Endothelial cell of umbilical vein (primary cell): ENCODE data around the gene TOB1. TPM values are rescaled to one million over a fixed set of nuclear protein-coding genes. Genes with fewer than 3 reads are reported as not detected.

Experiments
- BruUV-seq: library from RNA; stranded (reverse); fragments of 400-500 nt; replicated peaks from 2 replicates; lab custom pipeline; 2021; lab: Mats Ljungman, UMichigan
- CTCF ChIA-PET: fragments of 300-600, 350-600 bp; sonication (Branson Sonifier 250); formaldehyde crosslinking; loops from one replicate; lab custom pipeline; 2021; ENCODE audit warnings: antibody characterized with exemption, inconsistent platforms; lab: Charles Lee
- POLR2A ChIA-PET: fragments of 300-600, 350-600 bp; sonication (Branson Sonifier 250); formaldehyde crosslinking; loops from one replicate; lab custom pipeline; 2021; ENCODE audit warnings: antibody characterized with exemption, inconsistent platforms; lab: Charles Lee
- DNase-seq: peaks from one replicate; pipeline ENCODE4 v3.0.0-alpha.2; 2011; ENCODE audit warnings: low read depth, low spot score
- FAIRE-seq: peaks from 2 replicates; lab custom pipeline; 2011; peaks lifted over from hg19 to GRCh38; lab: Jason Lieb, UNC
- H2AFZ ChIP-seq: 2 replicates; pipeline ENCODE4 v1.6.0; 2012; ENCODE audit warnings: low read depth, low read length, control low read depth, inconsistent platforms
- H3K27ac ChIP-seq: 2 replicates; pipeline ENCODE4 v1.5.1; 2011; ENCODE audit warnings: low read depth, mild to moderate bottlenecking, control low read depth, low read length, moderate library complexity; ENCODE audit not compliant: insufficient read depth
- H3K27me3 ChIP-seq, 2 experiments: 2 replicates each; pipeline versions ENCODE4 v1.6.0 to v1.6.1; 2011; ENCODE audit warnings: low read length in 2 of 2, mixed read lengths in 1 of 2; ENCODE audit not compliant: control insufficient read depth in 2 of 2, insufficient read depth in 2 of 2
- H3K36me3 ChIP-seq, 2 experiments: 2 replicates in 1 of 2; 3 replicates in 1 of 2; pipeline ENCODE4 v1.5.1; 2011; ENCODE audit warnings: low read length in 2 of 2, mild to moderate bottlenecking in 1 of 2, moderate library complexity in 1 of 2; ENCODE audit not compliant: control insufficient read depth in 2 of 2, insufficient read depth in 2 of 2; ENCODE audit errors: extremely low read depth in 1 of 2
- H3K4me1 ChIP-seq: 3 replicates; pipeline ENCODE4 v1.5.1; 2011; ENCODE audit warnings: mild to moderate bottlenecking, low read length; ENCODE audit not compliant: control insufficient read depth, insufficient read depth; ENCODE audit errors: extremely low read depth
- H3K4me2 ChIP-seq: 2 replicates; pipeline ENCODE4 v1.6.1; 2011; ENCODE audit warnings: low read length, control low read depth, mixed read lengths; ENCODE audit not compliant: insufficient read depth
- H3K4me3 ChIP-seq, 3 experiments: fragments of 200-600 bp in 1 of 3; sonication (generic), shearing (Covaris generic) in 1 of 3; replicated peaks in 1 of 3; 2 replicates each; pipeline ENCODE4 v1.5.1; 2011 to 2016; ENCODE audit warnings: control low read depth in 3 of 3, low read length in 3 of 3, mild to moderate bottlenecking in 2 of 3, inconsistent platforms in 1 of 3, low read depth in 1 of 3, moderate library complexity in 1 of 3; ENCODE audit not compliant: insufficient read depth in 1 of 3
- H3K79me2 ChIP-seq: 2 replicates; pipeline ENCODE4 v1.6.0; 2012; ENCODE audit warnings: low read length, inconsistent platforms; ENCODE audit not compliant: control insufficient read depth, insufficient read depth
- H3K9ac ChIP-seq: replicated peaks from 2 replicates; pipeline ENCODE3; 2011; ENCODE audit warnings: low read length, control low read depth; ENCODE audit not compliant: insufficient read depth; ENCODE audit errors: extremely low read depth
- H3K9me1 ChIP-seq: replicated peaks from 3 replicates; pipeline ENCODE4 v1.6.0; 2011; ENCODE audit warnings: mild to moderate bottlenecking, low read length; ENCODE audit not compliant: control insufficient read depth, insufficient read depth; ENCODE audit errors: extremely low read depth
- H3K9me3 ChIP-seq: replicated peaks from 2 replicates; pipeline ENCODE4 v1.5.1; 2012; ENCODE audit warnings: low read length, inconsistent platforms; ENCODE audit not compliant: control insufficient read depth, insufficient read depth
- H4K20me1 ChIP-seq: replicated peaks from 2 replicates; pipeline ENCODE3; 2011; ENCODE audit warnings: mild to moderate bottlenecking, low read length; ENCODE audit not compliant: control insufficient read depth, insufficient read depth; ENCODE audit errors: extremely low read depth
- CTCF ChIP-seq, 2 donors: IDR thresholded peaks; 1 replicate in 1 of 2; 2 replicates in 1 of 2; pipeline ENCODE4 v1.5.1; 2011; ENCODE audit warnings: low read length in 2 of 2, mild to moderate bottlenecking in 2 of 2, moderate library complexity in 2 of 2, control low read depth in 1 of 2, inconsistent platforms in 1 of 2, low read depth in 1 of 2; ENCODE audit not compliant: insufficient read depth in 1 of 2; ENCODE audit errors: extremely low read depth in 1 of 2
- EZH2 ChIP-seq: IDR thresholded peaks from 2 replicates; pipeline ENCODE4 v1.6.1; 2012; ENCODE audit warnings: borderline replicate concordance, low read depth, mild to moderate bottlenecking, moderate library complexity, low read length, inconsistent platforms; ENCODE audit not compliant: severe bottlenecking
- FOS ChIP-seq: IDR thresholded peaks from 2 replicates; pipeline ENCODE4 v1.6.1; 2011; ENCODE audit warnings: mild to moderate bottlenecking, low read length, moderate library complexity, borderline replicate concordance; ENCODE audit not compliant: insufficient read depth
- GATA2 ChIP-seq: IDR thresholded peaks from 2 replicates; pipeline ENCODE4 v1.7.0; 2011; ENCODE audit warnings: low read depth, mild to moderate bottlenecking, moderate library complexity, mixed read lengths, low read length; ENCODE audit not compliant: insufficient read length, insufficient read depth
- JUN ChIP-seq: IDR thresholded peaks from 2 replicates; pipeline ENCODE4 v1.6.1; 2011; ENCODE audit warnings: borderline replicate concordance, low read depth; ENCODE audit not compliant: insufficient read length, insufficient read depth
- MYC ChIP-seq: IDR thresholded peaks from one replicate; pipeline ENCODE4 v1.6.1; 2011; ENCODE audit warnings: mild to moderate bottlenecking, low read depth, low read length
- POLR2A ChIP-seq: IDR thresholded peaks from 2 replicates; pipeline ENCODE4 v1.6.1; 2012; ENCODE audit warnings: low read depth, mild to moderate bottlenecking, control low read depth, low read length
- POLR2AphosphoS5 ChIP-seq: IDR thresholded peaks from 2 replicates; pipeline ENCODE4 v1.6.1; 2012; ENCODE audit warnings: low read depth, mild to moderate bottlenecking, control low read depth, low read length, moderate library complexity; ENCODE audit not compliant: insufficient read depth
- dilution Hi-C: fragments of 300-500 bp; cut with MboI; formaldehyde crosslinking; loops from one replicate; pipeline ENCODE4 v1.15.0; 2019; ENCODE audit warnings: low sequenced_read_pairs; ENCODE audit not compliant: extremely low pct_ligation_motif_present
- intact Hi-C: fragments of 100-400 bp; cut with micrococcal nuclease; formaldehyde crosslinking; loops from one replicate; pipeline ENCODE4 v1.10.0; 2022
- polyA plus RNA-seq, 4 experiments: library from polyadenylated mRNA; depleted of rRNA in 3 of 4; stranded (reverse) in 3 of 4; unstranded in 1 of 4; fragments of >200 nt; gene quantifications; 2 replicates each; pipeline versions ENCODE4 v1.2.1 to v1.2.3, GENCODE V29; 2011 to 2012; ENCODE audit warnings: missing spikeins in 1 of 4
- total RNA-seq: library from RNA; stranded (reverse); gene quantifications from 2 replicates; pipeline ENCODE4 v1.2.3, GENCODE V29; 2021
- TF ChIP-seq, protein P1 (sequence below): IDR thresholded peaks from 2 replicates; pipeline ENCODE4 v1.6.1; 2011; ENCODE audit not compliant: insufficient read depth, insufficient read length

Gene TOB1
- total and polyA plus RNA-seq, 2 donors (not counting 3 experiments of a cell fraction or from before 2014, with no cell fraction given) = 3.3 to 12.9 TPM

GRCh38 chr17:50884439-50885311 is 18.5 kb upstream of the TOB1 start:
- BruUV-seq = no TSS peak
- dilution Hi-C loops = no loop called here
- Histone ChIP-seq H3K27ac (no peak overlapping the region), H3K4me1 (no peaks in the 10 kb centered on the region), H2AFZ (no peak overlapping the region), H4K20me1 (no peaks in the 10 kb centered on the region), H3K79me2 (no peaks in the 10 kb centered on the region), H3K36me3 (no peaks in the 10 kb centered on the region), H3K4me3 (no peak overlapping the region), H3K9me1 (no peaks in the 10 kb centered on the region), H3K9me3 (no peaks in the 10 kb centered on the region), H3K4me2 (no peak overlapping the region), H3K9ac (no peak overlapping the region), H3K27me3 (peaks cover 7 to 9% of the 10 kb centered on the region in 2 experiments)
- intact Hi-C loops = no loop called here
- TF ChIP-seq JUN (no peak), POLR2A (no peak), GATA2 (no peak)
- TF ChIP-seq, protein P1, sequence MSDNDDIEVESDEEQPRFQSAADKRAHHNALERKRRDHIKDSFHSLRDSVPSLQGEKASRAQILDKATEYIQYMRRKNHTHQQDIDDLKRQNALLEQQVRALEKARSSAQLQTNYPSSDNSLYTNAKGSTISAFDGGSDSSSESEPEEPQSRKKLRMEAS = no peak
- DNase-seq (no peak), FAIRE-seq (no peak)
- ChIA-PET POLR2A (interaction anchor here (1.3 kb wide), 1 partner anchor 18 kb away, joined by 3 read pairs; the partner anchor contains the start of gene TOB1), CTCF (interaction anchor here (0.7 to 2.6 kb wide), 5 partner anchors 11 to 64 kb away, joined by 3 to 11 read pairs (median 3); partner anchors contain the start of gene TOB1)

- Histone ChIP-seq H3K27ac (no peak overlapping the region), H3K9ac (no peak overlapping the region), H3K4me2 (no peak overlapping the region), H3K9me3 (no peaks in the 10 kb centered on the region), H3K9me1 (no peaks in the 10 kb centered on the region), H2AFZ (no peak overlapping the region), H4K20me1 (no peaks in the 10 kb centered on the region), H3K4me1 (no peaks in the 10 kb centered on the region), H3K4me3 (no peak overlapping the region), H3K36me3 (no peaks in the 10 kb centered on the region), H3K79me2 (no peaks in the 10 kb centered on the region), H3K27me3 (peaks cover 5% of the 10 kb centered on the region in 2 experiments)
- CTCF ChIA-PET = interaction anchor here (0.8 to 2.6 kb wide), 4 partner anchors 11 to 65 kb away, joined by 3 to 11 read pairs (median 4); partner anchors contain the start of gene TOB1
- FAIRE-seq (no peak), DNase-seq (no peak)
- POLR2A ChIA-PET = interaction anchor here (1.3 kb wide), 1 partner anchor 18 kb away, joined by 3 read pairs; the partner anchor contains the start of gene TOB1
- intact Hi-C loops (no loop called here), dilution Hi-C loops (no loop called here)
- TF ChIP-seq, protein P1 = no peak
- TF ChIP-seq CTCF (IDR thresholded peaks at IDR 0.05; ENCODE audit: extremely low read depth in 1 of 2, insufficient read depth in 1 of 2, low read depth in 1 of 2, low read length in 2 of 2) (no peak), FOS (no peak), JUN (no peak), MYC (no peak), POLR2AphosphoS5 (no peak), GATA2 (no peak), POLR2A (no peak), EZH2 (no peak)
- no TSS peak for BruUV-seq
These were observed 17.8 kb upstream of the TOB1 start for GRCh38 chr17:50883850-50884438.
